Activated CD4-positive, alpha-beta T cell treated with anti-CD3 and anti-CD28 coated beads, Interleukin-2, Interleukin-4, amounts not matched to agents 100 ng/mL and 50 ng/mL, durations not matched to agents 16 hours and 8 hours (primary cell): ENCODE results near the gene RNF5.

Experiments used
- DNase-seq: peaks from one replicate; pipeline ENCODE4 v3.0.0-alpha.2; 2020; ENCODE audit warnings: low spot score

The RNF5 gene

GRCh38 chr6:32151863-32152768 lies 26.1 kb upstream of the RNF5 start, which contains the start of gene PRRT1:
Gene PRRT1 (minus strand): TSS chr6:32151939. CDS start chr6:32151827, 112 bp downstream.
- no peak for DNase-seq

DNA sequence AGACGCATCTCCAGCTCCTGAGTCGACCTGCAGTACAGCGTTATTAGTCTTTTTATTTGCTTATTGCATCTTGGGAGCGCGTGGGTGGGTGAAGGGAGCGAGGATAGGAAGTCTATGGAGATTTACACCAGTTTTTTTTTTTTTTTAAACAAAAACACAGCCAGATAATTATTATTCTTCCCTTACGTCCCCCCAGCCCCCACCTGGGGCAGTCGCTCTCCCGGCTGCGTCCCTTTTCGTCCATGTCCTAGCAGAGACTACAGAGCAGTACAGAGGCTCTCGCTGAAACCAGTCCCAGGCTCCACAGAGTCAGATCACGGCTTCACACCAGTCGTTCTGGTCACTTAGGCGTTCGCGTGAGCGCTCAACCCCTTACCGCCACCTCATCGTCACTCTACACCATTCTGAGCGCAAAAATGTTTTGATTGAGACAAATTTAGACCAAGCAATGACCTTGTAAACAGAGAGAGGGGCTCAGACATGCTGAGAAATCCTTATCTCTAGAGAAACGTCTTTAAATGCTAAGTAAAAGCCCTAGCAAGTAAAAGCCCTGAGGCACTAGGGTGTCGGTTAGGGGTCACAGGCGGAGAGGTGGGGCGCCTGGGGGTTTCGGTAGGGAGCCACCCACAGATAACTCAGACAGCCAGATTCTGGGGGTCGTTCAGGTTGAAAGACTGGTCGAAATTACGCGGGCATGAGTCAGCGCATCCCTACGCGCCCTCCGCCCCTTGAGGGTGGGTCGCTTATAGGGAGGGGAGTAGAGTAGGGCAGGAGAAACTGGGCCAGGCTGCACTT lies 25.2 kb upstream of the RNF5 start:
- no peak for DNase-seq

- DNase-seq, result peak; percentile 54
Observed at GRCh38 chr6:32153564-32154513, 24.4 kb upstream of the RNF5 start, which contains the start of gene PPT2. Gene PPT2 (plus strand): TSS chr6:32154141. CDS start chr6:32154595, 454 bp downstream.

DNA sequence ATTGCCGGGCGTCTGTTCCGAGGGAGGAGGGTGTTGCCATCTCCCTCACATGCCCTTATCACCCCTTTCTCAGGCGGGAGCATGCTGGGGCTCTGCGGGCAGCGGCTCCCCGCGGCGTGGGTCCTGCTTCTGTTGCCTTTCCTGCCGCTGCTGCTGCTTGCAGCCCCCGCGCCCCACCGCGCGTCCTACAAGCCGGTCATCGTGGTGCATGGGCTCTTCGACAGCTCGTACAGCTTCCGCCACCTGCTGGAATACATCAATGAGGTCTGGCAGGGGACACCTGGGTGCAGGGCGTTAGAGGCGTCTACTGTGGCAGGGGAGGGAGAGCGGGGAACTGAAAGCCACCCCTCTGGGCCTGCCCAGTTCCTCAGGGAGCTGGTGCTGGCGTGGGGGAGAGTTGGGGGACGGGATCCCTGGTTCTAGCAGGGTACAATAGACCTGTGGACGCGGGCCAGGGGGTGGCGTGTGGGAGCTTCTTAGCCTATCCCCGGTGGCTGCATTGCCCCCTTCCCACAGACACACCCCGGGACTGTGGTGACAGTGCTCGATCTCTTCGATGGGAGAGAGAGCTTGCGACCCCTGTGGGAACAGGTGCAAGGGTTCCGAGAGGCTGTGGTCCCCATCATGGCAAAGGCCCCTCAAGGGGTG lies 23.6 kb upstream of the RNF5 start:
- peak; percentile 63 for DNase-seq

DNA sequence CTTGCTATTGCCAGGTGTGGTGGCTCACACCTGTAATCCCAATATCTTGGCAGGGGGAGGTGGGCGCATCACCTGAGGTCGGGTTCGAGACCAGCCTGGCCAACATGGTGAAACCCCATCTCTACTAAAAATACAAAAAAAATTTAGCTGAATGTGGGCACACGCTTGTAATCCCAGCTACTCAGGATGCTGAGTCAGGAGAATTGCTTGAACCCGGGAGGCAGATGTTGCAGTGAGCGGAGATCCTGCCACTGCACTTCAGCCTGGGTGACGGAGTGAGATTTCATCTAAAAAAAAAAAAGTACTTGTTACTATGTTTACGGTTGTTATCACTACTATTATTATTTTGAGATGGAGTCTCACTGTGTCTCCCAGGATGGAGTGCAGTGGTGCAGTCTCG lies 21.3 kb upstream of the RNF5 start:
- no peak for DNase-seq

DNA sequence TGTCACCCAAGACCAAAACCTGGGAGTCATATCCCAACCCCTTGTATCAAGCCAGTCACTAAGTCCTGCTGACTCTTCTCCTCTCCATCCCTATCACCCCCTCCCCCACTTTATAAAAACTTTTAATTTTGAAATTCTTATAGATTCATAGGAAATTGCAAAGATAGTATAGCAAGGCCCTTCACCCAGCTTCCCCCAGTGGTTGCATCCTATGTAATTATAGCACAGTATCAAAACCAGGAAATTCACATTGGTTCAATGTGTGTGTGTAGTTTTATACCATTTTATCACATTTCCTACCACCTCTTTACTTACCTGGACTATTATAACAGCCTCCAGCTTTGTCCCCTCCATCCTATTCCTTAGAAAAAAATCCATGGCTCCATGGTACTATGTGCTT lies 20.2 kb upstream of the RNF5 start:
- DNase-seq, result no peak

DNA sequence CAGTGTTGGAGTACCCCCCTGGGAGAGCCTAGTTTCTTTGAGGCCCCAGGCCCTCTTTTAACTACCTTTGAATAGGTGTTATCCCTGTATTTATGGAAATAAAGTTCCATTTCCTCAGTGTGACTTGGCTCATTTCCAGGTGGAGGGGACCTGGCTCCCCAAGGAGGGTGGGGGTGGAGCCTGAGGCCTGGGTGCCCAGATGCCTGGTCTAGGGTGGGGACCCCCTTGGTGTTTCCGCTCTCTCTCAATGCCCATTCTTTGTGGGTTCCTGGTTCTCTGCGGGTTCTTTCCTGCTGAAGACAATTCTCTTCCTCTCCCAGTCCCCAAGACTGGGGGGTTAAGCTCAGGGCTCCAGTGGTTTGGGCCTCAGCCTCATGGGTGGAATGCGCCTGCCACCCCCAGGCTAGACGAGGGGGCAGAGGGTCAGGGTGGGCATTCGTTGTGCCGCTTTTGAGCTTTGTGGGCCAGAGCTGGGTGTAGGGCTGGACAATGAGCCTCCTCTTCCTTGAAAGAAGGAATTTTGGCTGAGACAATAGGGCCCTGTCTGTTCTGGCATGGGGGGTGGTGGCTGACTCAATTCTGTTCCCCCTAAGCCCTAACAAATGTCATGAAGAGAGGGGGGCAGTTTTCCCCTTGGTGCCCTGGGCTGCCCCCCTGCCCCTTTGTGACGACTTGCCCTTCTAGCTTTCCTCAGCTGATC lies 14.5 kb upstream of the RNF5 start:
- no peak for DNase-seq

- DNase-seq, result no peak
Observed at GRCh38 chr6:32164295-32164694, 13.9 kb upstream of the RNF5 start, which contains the start of gene EGFL8. Gene EGFL8 (plus strand): TSS chr6:32164595. CDS start chr6:32166166, 1,571 bp downstream.

- DNase-seq, result no peak
Observed at GRCh38 chr6:32166411-32167061, 11.7 kb upstream of the RNF5 start.

- no peak for DNase-seq
Observed at GRCh38 chr6:32167154-32167760, 10.9 kb upstream of the RNF5 start.

DNA sequence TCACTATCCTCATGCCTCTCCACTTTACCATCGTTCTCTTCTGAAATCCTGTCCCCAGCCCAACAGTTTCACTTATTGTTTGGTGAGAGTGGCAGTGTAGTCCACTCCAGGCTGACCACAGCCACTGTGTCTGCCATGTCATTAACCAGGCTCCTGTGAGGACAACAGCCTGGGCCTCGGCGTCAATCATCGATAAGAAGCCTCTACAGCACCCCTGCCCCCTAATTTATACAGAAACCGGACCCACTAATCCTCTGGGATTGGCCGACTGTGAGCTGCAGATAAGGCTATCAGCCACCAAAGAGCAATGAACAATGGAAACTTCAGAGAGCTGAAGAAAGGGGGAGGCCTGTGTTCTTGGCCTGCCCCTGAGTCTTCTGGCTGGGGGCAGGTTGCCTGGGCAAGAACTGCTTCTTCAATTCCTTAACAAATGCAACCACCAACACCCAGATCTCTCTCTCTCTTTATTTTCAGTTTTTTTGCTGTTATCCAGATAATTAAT lies 10.4 kb upstream of the RNF5 start:
- DNase-seq, result no peak

- DNase-seq, result no peak
Observed at GRCh38 chr6:32168350-32168749, 9.9 kb upstream of the RNF5 start.

DNA sequence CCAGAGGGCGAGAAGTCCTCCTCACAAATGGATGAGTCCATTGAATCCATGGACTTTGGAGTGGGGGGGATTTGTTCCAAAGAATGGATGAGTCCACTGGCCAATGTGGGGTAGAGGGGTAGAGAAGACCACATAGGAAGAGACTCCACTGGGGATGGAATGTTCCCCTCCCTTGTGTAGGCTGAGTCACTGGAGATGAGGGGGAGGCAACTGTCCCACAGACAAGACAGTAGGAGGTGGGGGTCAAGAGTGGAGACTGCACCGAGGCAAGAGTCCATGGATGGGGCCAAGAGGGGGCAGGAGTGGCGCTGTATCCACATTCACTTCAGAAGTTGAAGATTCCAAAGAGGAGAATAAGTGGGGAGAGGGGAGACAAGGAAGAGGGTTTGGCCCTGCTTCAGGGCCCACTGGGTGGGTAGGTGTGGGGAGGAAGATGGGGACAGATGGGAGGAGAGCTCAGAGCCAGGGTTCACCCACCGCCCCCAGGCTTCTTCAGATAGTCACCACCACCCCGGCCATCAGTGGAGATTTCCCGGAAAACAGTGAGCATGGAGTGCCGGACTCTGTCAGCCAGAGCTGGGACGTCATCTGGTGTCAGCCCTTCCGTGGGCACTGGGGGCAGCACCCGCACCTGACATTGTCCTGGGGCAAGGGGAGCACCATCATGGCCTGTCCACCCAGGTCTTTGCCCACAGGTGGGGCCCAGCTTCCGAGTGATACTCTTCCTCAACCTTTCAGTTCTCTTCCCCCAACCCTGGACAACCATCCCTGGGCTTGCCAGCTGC lies 9.2 kb upstream of the RNF5 start:
- DNase-seq, result no peak

GRCh38 chr6:32170294-32170693 lies 7.9 kb upstream of the RNF5 start:
- no peak for DNase-seq

DNA sequence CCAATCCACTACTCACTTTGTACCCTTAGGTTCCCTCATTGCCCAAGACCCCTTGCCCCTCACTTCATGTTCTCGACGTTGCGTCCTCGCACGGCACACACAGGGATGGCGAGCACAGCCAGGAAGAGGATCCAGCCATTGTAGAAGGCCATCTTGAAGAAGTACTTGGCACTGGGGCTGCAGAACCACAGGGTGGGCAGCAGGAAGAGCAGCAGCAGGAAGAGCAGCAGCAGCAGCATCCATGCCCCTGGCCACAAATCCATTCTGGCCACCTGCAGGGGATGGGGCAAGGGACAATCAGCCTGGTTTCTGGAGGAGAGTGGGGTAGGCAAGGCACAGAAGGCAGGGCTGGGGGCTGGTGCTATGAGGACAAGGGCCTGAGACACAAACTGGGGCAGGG lies 7.0 kb upstream of the RNF5 start:
- DNase-seq, result no peak

DNA sequence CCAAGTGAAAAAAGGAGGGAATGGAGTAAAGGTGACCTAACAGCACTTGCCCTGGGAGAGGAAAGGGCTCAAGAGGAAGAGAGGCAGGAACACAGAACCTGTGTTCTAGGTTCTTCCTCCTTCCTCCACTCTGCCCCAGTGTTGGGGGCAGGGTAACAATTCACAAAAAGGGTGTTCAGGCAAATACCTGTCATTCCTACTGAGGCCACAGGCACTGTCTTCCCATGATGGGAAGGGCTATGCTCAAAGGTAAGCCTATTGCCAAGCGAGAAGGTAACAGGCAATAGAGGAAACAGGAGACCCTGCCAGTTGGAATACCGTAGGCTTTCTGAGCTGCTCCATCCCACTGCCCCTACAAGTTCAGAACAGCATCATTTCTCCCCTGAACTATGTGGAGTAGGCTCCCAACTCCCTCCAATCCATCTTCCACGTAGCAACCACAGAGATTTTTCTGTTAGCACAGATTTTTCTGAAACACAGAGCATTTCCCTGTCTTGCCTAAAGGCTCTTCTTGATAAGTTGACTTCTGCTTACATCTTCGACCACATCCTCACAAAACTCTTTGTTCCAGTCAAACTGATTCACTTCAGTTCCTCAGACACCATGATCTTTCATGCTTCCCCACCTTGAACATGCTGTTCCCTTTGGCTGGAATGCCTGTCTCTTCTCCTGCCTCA lies 5.0 kb upstream of the RNF5 start:
- no peak for DNase-seq

GRCh38 chr6:32174416-32174815 lies 3.8 kb upstream of the RNF5 start:
- no peak for DNase-seq

- DNase-seq, result no peak
Observed at GRCh38 chr6:32175322-32175710, 2.9 kb upstream of the RNF5 start.
